Embryonic facial prominence (tissue), 1 donor: ENCODE data around the gene RSBN1.
"Not testable (repeated sequence)": the region's sequence is repeated elsewhere in the genome, so short reads cannot be mapped to it uniquely, and the experiment has no call there.

Experiments used
- DNase-seq: peaks from one replicate; pipeline ENCODE4 v3.0.0-alpha.2; 2016; ENCODE audit errors: extremely low spot score

Gene RSBN1

GRCh38 chr1:113742515-113742914, 69.8 kb downstream of the RSBN1 start:
- no peak for DNase-seq

- DNase-seq: no peak
Measured at GRCh38 chr1:113734357-113735055, 77.8 kb downstream of the RSBN1 start.

GRCh38 chr1:113732802-113733201, 79.5 kb downstream of the RSBN1 start:
- DNase-seq: no peak

GRCh38 chr1:113721010-113721409, 91.3 kb downstream of the RSBN1 start:
- no peak for DNase-seq

GRCh38 chr1:113718621-113719020, 93.7 kb downstream of the RSBN1 start:
- not testable (repeated sequence) for DNase-seq

- not testable (repeated sequence) for DNase-seq
Measured at GRCh38 chr1:113717506-113717905, 94.8 kb downstream of the RSBN1 start.

GRCh38 chr1:113714606-113715269, 97.5 kb downstream of the RSBN1 start:
- DNase-seq: no peak
